Common myeloid progenitor, CD34-positive (primary cell): ENCODE data around the gene ERMP1.

Experiments
- CTCF ChIA-PET: fragments of 350-600 bp; sonication (Branson Sonifier 250); formaldehyde crosslinking; loops from one replicate; lab custom pipeline; 2021; ENCODE audit warnings: antibody characterized with exemption; lab: Charles Lee
- POLR2A ChIA-PET: fragments of 350-600 bp; sonication (Branson Sonifier 250); formaldehyde crosslinking; loops from one replicate; lab custom pipeline; 2021; ENCODE audit warnings: antibody characterized with exemption; lab: Charles Lee
- DNase-seq, 3 donors: peaks; one replicate each; pipeline versions ENCODE4 v3.0.0 to v3.0.0-alpha.2; 2013
- H3K27ac ChIP-seq, 2 experiments: 1 replicate in 1 of 2; 2 replicates in 1 of 2; pipeline ENCODE4 v1.7.0; 2013; ENCODE audit warnings: inconsistent platforms in 2 of 2, low read length in 2 of 2, mild to moderate bottlenecking in 2 of 2, low read depth in 1 of 2, moderate library complexity in 1 of 2; ENCODE audit not compliant: severe bottlenecking in 2 of 2, insufficient read depth in 1 of 2, poor library complexity in 1 of 2
- H3K27me3 ChIP-seq, 5 experiments: replicated peaks in 2 of 5; 1 replicate in 3 of 5; 2 replicates in 2 of 5; pipeline versions ENCODE4 v1.6.1 to v1.7.0; 2013; ENCODE audit warnings: low read length in 4 of 5, mild to moderate bottlenecking in 2 of 5, moderate library complexity in 2 of 5, inconsistent platforms in 1 of 5; ENCODE audit not compliant: insufficient read depth in 5 of 5, control insufficient read depth in 4 of 5
- H3K36me3 ChIP-seq, 4 experiments: 1 replicate in 2 of 4; 2 replicates in 2 of 4; pipeline versions ENCODE4 v1.6.1 to v1.7.0; 2013; ENCODE audit warnings: low read length in 3 of 4, control low read depth in 1 of 4, mild to moderate bottlenecking in 1 of 4; ENCODE audit not compliant: control insufficient read depth in 4 of 4, insufficient read depth in 4 of 4
- H3K4me1 ChIP-seq, 4 experiments: 1 replicate in 3 of 4; 2 replicates in 1 of 4; pipeline versions ENCODE4 v1.6.1 to v1.7.1; 2013; ENCODE audit warnings: low read length in 3 of 4, mild to moderate bottlenecking in 3 of 4, control low read depth in 1 of 4, inconsistent platforms in 1 of 4, moderate library complexity in 1 of 4; ENCODE audit not compliant: control insufficient read depth in 4 of 4, insufficient read depth in 4 of 4; ENCODE audit errors: control extremely low read depth in 1 of 4
- H3K4me3 ChIP-seq, 7 experiments: 1 replicate in 4 of 7; 2 replicates in 3 of 7; pipeline versions ENCODE4 v1.5.1 to v1.7.0; 2013; ENCODE audit warnings: mild to moderate bottlenecking in 7 of 7, low read length in 6 of 7, moderate library complexity in 6 of 7, inconsistent platforms in 2 of 7, low read depth in 2 of 7, control low read depth in 1 of 7; ENCODE audit not compliant: insufficient read depth in 4 of 7, control insufficient read depth in 1 of 7; ENCODE audit errors: extremely low read depth in 1 of 7
- H3K9me3 ChIP-seq, 5 experiments: 1 replicate in 4 of 5; 2 replicates in 1 of 5; pipeline versions ENCODE4 v1.6.1 to v1.7.1; 2013; ENCODE audit warnings: low read length in 4 of 5, mild to moderate bottlenecking in 2 of 5, inconsistent platforms in 1 of 5, low read depth in 1 of 5, moderate library complexity in 1 of 5; ENCODE audit not compliant: control insufficient read depth in 4 of 5, insufficient read depth in 2 of 5; ENCODE audit errors: control extremely low read depth in 1 of 5
- WGBS: methylation state at CpG from one replicate; pipeline ENCODE4 v1.1.5; 2013; ENCODE audit not compliant: insufficient coverage; 5-methylcytosine and 5-hydroxymethylcytosine counted together

ERMP1 gene

DNA sequence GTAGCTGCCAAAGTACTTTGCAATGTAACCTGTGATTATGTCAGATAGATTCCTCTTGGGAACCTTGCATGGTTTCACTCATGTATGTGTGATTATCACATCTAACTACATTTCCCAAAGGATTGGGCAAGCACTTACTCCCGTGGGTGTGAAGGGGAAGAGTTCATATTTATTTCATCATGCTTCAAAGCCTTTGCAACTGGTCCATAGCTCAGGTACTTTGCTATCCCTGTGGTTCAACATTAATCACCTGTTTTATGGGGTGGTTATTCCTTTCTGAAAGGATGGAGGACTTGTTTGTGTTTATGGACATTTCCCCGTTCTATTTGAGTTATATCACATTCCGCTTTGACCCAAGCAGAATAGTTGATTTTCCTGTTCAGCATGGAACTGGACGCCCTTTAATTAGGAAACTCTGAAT, 13.6 kb upstream of the ERMP1 start:
- H3K36me3 ChIP-seq: no peaks in the 10 kb centered on the region
- no peak for DNase-seq

DNA sequence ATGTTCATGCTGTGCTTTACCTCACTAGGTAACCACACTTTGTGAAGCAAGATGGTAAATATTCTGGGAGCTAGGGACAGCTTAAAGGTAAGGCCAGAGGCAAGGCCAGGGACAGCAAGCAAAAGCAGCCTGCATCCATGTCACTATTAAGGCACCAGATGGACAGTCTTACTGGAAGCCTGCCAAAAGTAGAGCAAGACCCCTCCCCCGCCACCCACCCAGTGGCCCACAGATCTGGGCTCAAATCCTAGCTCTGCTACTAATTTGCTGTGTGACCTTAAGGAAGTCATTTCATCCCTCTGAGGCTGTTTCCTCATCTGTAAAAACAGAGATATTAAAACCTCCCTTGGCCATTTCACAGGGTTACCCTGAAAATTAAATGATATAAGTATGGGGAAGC, 13.2 kb upstream of the ERMP1 start:
- Histone ChIP-seq H3K27ac (peak overlapping the region; percentile 9 to 51), H3K9me3 (no peaks in the 10 kb centered on the region), H3K4me1 (peaks cover 55 to 95% (median 82%) of the 10 kb centered on the region in 4 experiments), H3K36me3 (no peaks in the 10 kb centered on the region), H3K4me3 (no peak overlapping the region), H3K27me3 (no peaks in the 10 kb centered on the region)
- WGBS: 83% methylated on average over 1 of the region's 1 CpG
- DNase-seq: no peak
- ChIA-PET CTCF (interaction anchor here (1.2 to 10.6 kb wide), 5 partner anchors 9 to 40 kb away, joined by 3 to 110 read pairs (median 6); partner anchors contain the start of gene ERMP1), POLR2A (no interaction called here)

More for the DNA sequence above, 13.6 kb upstream of the ERMP1 start:
- H3K27ac ChIP-seq: no peak overlapping the region
- no peaks in the 10 kb centered on the region for H3K9me3 ChIP-seq
- 100% methylated on average over 2 of the region's 4 CpGs for WGBS
- H3K4me3 ChIP-seq: no peak overlapping the region
- no peaks in the 10 kb centered on the region for H3K27me3 ChIP-seq
- POLR2A ChIA-PET: no interaction called here
- CTCF ChIA-PET: interaction anchor here (1.2 to 10.6 kb wide), 5 partner anchors 9 to 39 kb away, joined by 3 to 110 read pairs (median 6); partner anchors contain the start of gene ERMP1
- peaks cover 56 to 95% (median 82%) of the 10 kb centered on the region in 4 experiments for H3K4me1 ChIP-seq

DNA sequence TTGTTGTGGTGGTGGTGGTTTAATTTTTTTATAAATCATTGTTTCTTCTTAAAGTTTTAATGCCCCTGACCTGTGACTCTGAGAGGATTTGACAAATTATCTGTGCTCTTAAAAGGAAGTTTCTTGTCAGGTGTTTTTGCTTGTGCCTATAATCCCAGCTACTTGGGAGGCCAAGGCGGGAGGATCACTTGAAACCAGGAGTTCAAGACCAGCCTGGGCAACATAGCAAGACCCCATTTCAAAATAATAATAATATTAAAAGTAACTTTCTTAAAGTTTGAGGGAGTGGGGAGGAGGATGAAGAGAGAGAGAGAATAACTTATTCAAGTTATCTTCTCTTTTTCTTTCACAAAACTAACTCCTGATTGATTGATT, 12.2 kb upstream of the ERMP1 start:
- no CpG with 5 or more reads among the region's 1 CpG for whole genome bisulfite sequencing

DNA sequence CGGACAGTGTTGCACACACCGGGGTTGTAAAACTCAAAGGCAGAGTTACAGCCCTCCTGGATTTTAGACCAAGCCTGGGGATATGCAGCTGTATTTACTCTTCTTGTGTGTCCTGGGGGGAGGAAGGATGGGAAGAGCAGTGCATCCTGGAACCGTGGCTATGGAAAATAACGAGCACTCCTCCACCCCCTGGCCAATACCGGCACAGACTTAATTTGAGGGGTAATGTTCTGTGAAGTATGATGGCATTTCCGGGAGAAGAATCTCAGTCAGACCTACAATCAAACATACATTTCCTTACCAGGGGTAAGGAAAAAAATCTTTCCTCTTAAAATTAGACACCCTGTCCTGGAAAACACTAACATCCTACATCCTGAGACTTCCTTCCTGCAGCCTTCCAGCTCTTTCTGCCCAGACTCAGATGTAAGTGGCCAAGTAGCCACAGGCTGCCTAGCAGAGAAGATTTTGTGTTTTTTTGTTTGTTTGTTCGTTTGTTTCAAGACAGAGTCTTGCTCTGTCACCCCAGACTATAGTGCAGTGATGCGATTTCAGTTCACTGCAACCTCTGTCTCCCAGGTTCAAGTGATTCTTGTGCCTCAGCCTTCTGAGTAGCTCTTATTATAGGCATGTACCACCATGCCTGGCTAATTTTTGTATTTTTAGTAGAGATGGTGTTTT, 11.0 kb upstream of the ERMP1 start:
- H3K9me3 ChIP-seq: no peaks in the 10 kb centered on the region
- peak overlapping the region in 1 of 2 experiments; percentile 51 for H3K27ac ChIP-seq
- CTCF ChIA-PET: interaction anchor here (0.8 to 10.6 kb wide), 3 partner anchors 14 to 42 kb away, joined by 3 to 110 read pairs (median 6); partner anchors contain the start of gene ERMP1
- 46% methylated on average over 2 of the region's 8 CpGs for WGBS
- peak in 1 of 3 donors; percentile 63 for DNase-seq
- H3K4me3 ChIP-seq: peak overlapping the region in 3 of 7 experiments; percentile 44 to 65 (median 53)
- POLR2A ChIA-PET: interaction anchor here (0.7 kb wide), 1 partner anchor 11 kb away, joined by 3 read pairs; the partner anchor contains the start of gene ERMP1
- no peaks in the 10 kb centered on the region for H3K27me3 ChIP-seq
- H3K4me1 ChIP-seq: peaks cover 51 to 94% (median 83%) of the 10 kb centered on the region in 4 experiments
- H3K36me3 ChIP-seq: no peaks in the 10 kb centered on the region

More for the DNA sequence above, 12.2 kb upstream of the ERMP1 start:
- H3K9me3 ChIP-seq: no peaks in the 10 kb centered on the region
- peaks cover 53 to 95% (median 83%) of the 10 kb centered on the region in 4 experiments for H3K4me1 ChIP-seq
- H3K27me3 ChIP-seq: no peaks in the 10 kb centered on the region
- POLR2A ChIA-PET: interaction anchor here (0.6 kb wide), 1 partner anchor 47 kb away, joined by 3 read pairs; no protein-coding TSS in a partner anchor
- peak overlapping the region in 2 of 7 experiments; percentile 30 to 65 for H3K4me3 ChIP-seq
- CTCF ChIA-PET: interaction anchor here (0.7 to 10.6 kb wide), 4 partner anchors 13 to 42 kb away, joined by 3 to 110 read pairs (median 4); partner anchors contain the start of gene ERMP1
- H3K27ac ChIP-seq: peak overlapping the region; percentile 17 to 51
- DNase-seq: no peak
- H3K36me3 ChIP-seq: no peaks in the 10 kb centered on the region

DNA sequence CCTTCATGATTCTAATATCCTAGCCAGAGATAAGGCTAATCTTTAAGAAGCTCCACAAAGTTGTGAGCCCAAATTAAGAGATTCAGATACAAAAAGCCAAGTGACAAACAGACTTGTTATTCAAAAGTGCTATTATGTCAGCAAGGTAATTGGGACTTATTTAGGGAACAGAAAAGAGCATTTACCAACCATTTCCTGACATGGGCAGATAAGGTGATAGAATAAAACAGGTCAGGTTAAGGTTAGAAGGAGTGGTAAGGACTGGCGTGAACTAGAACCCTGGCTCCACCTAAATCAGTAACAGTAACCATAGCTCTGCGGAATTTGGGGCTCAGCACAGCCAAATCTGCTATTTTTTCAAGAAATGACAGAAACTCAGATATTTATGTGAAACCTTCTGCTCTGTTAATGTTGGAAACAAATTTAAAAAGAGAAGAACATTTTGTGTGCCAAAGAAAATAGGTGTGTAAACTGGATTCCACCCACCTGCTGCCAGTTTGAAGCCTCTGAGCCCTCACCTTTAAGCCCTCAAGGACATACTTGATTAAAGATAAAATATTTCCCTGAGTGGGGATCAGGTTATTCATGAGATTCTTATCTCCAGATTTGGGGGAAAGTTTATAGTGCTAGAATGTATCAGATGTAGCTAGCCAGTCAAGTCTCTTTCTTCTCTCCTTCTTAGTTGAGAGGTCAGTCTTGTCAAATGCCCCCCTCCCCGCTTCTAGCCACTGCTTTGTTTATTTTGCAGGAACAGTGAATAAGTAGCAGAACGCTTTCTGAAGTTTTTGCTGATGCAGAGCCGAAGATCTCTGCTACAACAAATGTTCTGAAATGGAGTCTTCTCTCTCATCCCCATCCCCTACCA, 10.2 kb upstream of the ERMP1 start:
- 63% methylated on average over 3 of the region's 5 CpGs for WGBS
- H3K4me3 ChIP-seq: peak overlapping the region in 2 of 7 experiments; percentile 20 to 30
- peak overlapping the region in 1 of 2 experiments; percentile 51 for H3K27ac ChIP-seq
- CTCF ChIA-PET: interaction anchor here (1.0 to 10.6 kb wide), 4 partner anchors 13 to 44 kb away, joined by 3 to 110 read pairs (median 6); partner anchors contain the start of gene ERMP1
- peaks cover 48 to 90% (median 80%) of the 10 kb centered on the region in 4 experiments for H3K4me1 ChIP-seq
- no peaks in the 10 kb centered on the region for H3K9me3 ChIP-seq
- POLR2A ChIA-PET: interaction anchor here (0.7 to 1.3 kb wide), 2 partner anchors 11 to 12 kb away, joined by 3 to 4 read pairs; partner anchors contain the start of gene ERMP1
- H3K27me3 ChIP-seq: no peaks in the 10 kb centered on the region
- H3K36me3 ChIP-seq: no peaks in the 10 kb centered on the region
- no peak for DNase-seq

DNA sequence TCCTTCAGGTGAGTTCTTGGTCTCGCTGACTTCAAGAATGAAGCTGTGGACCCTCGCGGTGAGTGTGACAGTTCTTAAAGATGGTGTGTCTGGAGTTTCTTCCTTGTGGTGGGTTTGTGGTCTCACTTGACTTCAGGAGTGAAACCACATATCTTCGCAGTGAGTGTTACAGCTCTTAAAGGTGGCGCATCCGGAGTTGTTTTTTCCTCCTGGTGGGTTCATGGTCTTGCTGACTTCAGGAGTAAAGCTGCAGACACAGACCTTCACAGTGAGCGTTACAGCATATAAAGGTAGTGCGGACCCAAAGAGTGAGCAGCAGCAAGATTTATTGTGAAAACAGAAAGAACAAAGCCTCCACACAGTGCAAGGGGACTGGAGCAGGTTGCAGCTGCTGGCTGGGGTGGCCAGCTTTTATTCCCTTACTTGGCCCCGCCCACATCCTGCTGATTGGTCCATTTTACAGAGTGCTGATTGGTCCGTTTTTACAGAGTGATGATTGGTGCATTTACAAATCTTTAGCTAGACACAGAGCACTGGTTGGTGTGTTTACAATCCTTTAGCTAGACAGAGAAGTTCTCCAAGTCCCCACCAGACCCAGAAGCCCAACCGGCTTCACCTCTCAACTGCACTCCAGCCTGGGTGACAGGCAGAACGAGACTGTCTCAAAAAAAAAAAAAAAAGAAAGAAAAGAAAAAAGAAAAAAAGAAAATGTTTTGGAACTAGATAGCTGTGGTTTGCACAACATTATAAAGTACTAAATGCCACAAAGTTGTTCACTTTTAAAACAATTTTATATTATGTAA, 9.1 kb upstream of the ERMP1 start:
- no peaks in the 10 kb centered on the region for H3K9me3 ChIP-seq
- H3K27me3 ChIP-seq: no peaks in the 10 kb centered on the region
- no peak overlapping the region for H3K27ac ChIP-seq
- peaks cover 47 to 82% (median 76%) of the 10 kb centered on the region in 4 experiments for H3K4me1 ChIP-seq
- ChIA-PET CTCF (interaction anchor here (1.0 to 10.6 kb wide), 6 partner anchors 9 to 55 kb away, joined by 3 to 110 read pairs (median 6); partner anchors contain the start of gene ERMP1), POLR2A (interaction anchor here (1.3 to 1.4 kb wide), 2 partner anchors 9 to 11 kb away, joined by 4 read pairs; partner anchors contain the start of gene ERMP1)
- DNase-seq: peak in 2 of 3 donors; percentile 84 to 89
- WGBS: 52% methylated on average over 8 of the region's 12 CpGs
- H3K4me3 ChIP-seq: peak overlapping the region in 2 of 7 experiments; percentile 22 to 37
- H3K36me3 ChIP-seq: no peaks in the 10 kb centered on the region
